Activated CD4-positive, CD25-positive, alpha-beta regulatory T cell treated with anti-CD3 and anti-CD28 coated beads, Interleukin-2, amount 50 U/mL, for 16 hours (primary cell): ENCODE measurements around the gene BAHCC1.

Experiments
- DNase-seq: peaks from one replicate; pipeline ENCODE4 v3.0.0-alpha.2; 2020; ENCODE audit warnings: low read depth, low spot score

The BAHCC1 gene

DNA sequence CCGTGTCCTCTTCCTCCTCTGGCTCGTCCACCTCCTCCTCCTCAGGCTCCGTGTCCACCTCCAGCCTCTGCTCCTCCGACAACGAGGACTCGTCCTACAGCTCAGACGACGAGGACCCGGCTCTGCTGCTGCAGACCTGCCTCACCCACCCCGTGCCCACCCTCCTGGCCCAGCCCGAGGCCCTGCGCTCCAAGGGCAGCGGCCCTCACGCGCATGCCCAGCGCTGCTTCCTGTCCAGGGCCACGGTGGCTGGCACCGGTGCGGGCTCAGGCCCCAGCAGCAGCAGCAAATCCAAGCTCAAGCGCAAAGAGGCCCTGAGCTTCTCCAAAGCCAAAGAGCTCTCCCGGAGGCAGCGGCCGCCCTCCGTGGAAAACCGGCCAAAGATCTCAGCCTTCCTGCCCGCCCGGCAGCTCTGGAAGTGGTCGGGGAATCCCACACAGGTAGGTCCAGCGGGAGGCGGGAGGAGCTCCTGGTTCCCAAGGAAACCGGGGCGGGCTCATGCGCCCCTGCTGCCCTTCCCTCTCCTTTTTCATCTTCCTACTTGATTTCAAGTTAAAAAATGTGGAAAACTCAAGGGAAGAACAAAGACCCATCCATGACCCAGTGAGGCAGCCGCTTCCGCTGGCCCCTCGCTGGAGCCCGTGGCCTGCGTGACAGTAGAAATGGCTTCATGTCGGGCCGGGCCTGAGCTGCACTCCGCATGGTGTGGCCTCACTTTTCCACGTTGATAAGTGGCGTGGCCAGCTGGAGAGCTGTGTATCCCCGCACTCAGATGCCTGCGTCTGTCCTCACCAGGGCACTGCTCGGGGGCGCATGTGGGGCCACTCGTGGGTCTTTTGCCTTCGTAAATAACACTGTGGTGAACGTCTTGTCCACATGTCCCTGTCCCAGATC is 66.6 kb downstream of the BAHCC1 start:
- no peak for DNase-seq

DNA sequence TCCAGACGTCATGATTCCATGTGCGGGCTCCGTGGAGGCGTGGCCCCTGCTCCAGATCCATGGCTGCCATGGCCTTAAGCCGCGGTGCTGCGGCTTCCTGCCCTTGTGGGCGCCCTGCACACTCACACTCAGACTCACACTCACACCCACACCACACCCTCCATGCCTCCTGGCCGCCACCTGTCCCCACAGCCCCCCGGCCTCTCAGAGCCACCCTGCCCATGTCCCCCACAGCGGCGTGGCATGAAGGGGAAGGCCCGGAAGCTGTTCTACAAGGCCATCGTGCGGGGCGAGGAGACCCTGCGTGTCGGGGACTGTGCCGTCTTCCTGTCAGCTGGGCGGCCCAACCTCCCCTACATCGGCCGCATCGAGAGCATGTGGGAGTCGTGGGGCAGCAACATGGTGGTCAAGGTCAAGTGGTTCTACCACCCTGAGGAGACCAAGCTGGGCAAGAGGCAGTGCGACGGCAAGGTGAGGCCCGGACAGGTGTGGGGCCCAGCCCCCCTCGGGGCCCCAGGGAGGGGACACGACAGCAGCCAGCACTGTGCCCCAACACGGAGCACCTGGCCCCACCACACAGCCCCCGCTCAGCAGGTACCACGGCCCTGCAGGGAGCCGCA is 67.4 kb downstream of the BAHCC1 start:
- no peak for DNase-seq

DNA sequence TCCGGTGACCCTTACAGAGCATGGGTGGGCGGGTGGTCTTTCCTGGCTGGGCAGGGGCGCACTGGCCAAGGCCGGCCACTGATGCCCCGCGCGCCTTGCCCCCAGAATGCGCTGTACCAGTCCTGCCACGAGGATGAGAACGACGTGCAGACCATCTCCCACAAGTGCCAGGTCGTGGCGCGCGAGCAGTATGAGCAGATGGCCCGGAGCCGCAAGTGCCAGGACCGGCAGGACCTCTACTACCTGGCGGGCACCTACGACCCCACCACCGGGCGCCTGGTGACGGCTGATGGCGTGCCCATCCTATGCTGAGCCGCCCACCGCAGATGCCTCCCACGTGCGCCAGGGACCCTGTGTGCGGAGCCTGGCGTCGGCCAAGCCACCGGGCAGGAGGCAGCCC is 68.2 kb downstream of the BAHCC1 start:
- DNase-seq = no peak

DNA sequence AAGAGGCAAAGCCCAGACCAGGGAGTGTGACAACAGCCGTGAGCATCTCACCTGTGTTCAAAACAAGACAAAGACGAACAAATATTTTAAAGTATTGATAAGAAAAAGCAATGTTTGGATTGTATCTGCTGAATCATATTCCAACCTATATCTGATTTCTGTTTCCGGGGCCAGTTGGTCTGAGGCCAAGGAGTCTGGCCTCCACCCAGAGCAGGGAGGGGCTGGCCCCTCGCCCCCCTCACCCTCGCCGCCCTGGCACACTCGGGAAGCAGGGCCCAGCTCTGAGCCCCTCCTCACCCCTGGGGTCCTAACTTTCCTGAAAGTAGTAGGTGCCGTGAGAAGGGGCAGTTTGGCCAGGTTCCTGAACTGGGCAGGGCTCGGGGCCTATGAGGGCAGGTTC is 69.3 kb downstream of the BAHCC1 start:
- no peak for DNase-seq

DNA sequence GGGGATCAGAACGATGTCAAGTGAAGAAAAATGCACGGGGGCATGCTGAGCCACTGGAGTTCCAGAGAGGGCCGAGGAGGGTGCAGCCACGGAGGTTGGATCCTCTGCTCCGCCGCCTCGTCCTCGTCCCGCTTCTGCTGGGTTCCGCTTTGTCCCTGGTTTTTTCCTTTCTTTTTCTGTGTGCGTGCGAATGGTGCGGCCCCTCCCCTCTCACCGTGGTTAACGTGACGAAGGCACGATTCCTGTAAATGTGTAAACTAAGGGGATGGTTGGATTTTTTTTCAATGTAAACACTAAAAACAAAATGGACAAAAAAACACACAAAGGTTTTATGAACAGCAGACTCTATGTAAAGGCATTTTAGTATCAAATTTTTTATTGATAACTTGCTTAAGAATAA is 70.7 kb downstream of the BAHCC1 start:
- no peak for DNase-seq

DNA sequence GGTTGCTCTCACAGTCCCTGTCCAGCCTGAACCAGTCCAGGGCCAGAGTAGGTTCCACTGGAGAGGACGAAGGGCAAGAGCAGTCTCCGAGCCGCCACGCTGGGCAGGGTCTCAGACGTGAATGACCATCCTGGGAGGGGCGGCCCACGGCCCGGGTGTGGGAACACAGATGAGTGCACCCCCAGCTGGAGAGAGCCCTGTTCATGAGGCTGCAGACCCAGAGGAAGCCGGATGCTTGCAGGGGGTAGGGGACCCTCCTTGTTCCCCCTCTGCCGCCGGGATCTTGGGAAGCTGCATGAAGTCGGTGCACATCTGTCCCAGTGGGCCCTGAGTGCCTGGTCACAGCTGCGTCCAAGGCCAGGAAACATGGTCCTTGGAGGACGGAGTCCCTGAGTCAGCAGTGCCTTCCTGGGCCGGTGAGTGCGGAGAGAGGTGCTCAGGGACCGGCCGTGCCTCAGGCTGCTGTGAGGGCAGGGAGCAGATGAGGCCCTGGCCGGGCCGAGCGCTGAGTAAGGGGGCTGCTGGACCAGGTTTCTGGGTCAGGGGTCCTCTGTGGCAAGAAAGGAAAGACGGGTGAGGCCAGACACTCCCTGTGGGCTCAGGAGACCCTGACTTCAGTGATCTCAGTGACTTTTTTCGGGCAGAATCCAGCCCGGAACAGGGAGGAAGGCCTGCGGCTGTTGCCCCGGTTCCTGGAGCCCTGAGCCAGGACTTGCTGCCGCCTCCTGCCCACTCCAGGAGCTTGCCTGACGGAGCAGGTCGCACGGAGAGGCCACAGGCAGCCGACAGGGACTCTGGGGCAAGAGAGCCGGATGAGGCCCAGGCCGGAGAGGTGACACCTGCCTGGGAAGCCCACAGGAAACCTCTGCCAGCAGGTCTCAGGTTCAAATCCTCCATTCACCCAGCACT is 71.6 kb downstream of the BAHCC1 start:
- no peak for DNase-seq

DNA sequence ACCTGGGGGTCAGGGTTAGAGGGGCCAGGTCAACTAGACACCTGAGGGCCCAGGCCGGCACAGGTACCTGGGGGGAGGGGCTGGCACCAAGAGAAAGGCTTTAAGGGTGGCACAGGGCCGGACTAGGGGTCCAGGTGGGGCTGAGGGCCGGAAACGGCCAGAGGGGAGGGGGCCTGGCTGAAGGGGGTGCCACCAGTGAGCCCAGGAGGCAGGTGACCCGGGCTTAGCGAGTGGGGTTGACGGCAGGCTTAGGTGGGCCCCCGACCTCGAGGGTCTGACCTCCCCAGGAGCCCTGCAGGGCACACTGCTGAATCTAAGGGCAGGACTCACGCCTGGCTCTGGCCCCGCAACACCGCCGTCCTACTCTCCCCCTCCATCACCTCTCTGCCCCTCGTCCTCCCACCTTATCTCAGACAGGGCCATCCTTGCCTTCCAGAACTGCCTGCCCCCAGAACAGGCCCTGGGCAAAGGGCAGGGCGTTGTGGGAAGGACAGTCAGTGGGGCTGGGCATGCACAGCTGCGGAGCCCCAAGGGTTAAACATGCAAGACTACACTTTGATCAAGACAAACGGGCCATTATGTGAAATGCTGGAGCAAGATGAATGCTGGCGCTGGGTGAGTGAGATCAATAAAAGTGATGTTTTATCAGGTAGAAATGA is 73.0 kb downstream of the BAHCC1 start:
- no peak for DNase-seq

DNA sequence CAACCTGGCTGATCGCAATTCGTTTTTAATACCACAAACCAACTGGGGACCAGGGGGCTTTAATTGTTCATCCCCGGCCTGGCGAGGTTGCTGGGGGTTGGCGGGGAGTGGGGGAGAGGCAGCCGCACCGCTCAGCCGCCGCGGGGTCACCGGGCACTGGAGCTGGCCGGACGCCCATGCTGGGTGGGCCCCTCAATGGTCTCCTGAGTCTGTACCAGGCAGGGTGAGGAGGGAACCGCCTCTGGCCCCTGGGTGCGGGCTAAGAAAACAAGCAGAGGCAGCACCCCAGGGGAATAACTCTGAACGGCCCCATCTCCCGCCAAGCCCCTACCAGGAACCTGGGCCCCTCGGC is 73.5 kb downstream of the BAHCC1 start:
- no peak for DNase-seq

DNA sequence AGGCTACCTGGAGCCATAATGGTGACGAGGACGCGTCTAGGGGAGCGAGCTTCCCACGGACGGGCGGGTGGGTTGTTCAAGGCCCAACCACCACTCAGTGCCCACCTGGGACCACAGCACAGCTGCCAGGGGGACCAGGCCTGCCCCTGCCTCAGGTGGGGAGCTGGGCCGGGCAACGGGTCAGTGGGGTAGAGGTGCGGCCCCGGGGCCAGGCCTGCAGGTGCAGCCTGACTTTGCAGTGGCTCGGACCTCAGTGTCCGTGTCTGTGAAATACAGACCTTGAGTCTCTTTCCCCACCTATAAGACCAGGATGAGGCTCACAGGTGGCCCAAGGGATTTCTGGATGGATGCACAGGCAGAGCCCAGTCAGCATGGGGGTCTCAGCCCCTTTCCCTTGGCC is 74.0 kb downstream of the BAHCC1 start:
- DNase-seq = no peak

DNA sequence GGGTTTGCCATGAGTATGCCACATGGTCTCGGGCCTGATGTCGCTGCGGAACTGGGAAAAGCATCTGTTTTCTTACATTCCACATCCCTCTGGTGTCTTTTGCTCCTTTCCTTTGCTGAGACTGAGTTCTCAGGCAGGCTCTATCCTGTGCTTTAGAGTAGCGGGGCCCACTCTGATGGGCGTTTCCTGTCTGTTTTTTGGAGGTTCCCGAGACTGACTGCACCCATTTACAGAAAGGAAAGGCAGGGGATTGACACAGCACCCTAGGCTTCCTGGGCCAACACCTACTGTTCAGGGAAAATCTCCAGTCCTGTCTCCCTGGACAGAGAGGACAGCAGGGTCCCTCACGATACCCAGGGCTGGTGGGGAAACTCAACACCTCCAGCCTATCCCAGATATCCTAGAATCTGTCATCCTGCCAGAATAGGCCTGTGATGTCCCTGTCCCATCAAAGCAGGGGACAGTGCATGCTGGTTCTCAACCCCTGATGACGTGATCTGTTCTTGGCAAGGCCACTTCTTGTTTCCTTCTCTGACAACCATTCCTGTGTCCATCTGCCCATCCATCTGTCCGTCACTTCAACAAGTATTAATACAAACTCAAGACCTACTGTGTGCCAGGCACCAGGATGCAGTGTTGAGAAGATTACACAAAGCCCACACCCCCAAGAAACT is 75.2 kb downstream of the BAHCC1 start:
- DNase-seq = no peak

DNA sequence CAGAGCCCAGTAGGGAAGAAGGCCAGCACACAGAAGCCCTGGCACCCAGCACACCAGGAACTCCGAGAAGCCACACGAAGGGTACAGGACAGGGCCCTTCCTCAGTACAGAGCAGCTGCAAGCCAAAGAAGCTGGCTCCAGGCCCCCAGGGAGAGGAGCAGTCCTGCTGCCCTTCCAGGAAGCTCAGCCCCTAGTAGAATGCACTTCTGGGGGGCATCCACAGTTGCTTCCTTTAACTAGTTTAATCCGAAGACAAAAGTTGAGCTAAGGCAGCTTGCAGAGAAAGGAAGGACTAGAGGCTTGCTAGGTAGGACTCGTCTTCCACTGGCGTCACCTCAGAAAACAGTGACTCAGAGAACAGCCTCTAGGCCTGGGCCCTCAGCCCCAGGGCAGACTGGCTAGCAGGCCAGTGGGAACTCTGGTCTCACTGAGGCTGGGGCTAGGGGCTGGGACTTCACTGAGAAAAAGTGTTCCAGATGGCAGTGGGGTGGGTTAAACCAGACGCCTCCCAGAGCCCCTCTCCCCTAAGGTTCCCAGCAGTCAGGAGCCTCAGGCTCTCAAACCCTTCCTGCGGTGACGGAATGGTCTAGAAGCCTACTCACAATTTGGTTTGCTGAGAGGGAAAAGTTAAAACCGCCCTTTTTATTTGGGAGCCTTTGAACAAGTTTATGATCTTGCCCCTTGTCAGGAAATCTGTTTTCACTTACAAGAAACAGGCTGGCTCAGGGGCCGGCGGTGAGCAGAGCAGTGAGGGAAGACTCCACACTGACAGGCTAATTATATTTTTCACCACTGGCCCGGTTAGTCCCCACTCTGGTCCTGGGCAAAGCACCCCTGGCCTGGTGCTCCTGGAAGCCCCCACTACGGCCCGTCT is 75.9 kb downstream of the BAHCC1 start:
- no peak for DNase-seq

DNA sequence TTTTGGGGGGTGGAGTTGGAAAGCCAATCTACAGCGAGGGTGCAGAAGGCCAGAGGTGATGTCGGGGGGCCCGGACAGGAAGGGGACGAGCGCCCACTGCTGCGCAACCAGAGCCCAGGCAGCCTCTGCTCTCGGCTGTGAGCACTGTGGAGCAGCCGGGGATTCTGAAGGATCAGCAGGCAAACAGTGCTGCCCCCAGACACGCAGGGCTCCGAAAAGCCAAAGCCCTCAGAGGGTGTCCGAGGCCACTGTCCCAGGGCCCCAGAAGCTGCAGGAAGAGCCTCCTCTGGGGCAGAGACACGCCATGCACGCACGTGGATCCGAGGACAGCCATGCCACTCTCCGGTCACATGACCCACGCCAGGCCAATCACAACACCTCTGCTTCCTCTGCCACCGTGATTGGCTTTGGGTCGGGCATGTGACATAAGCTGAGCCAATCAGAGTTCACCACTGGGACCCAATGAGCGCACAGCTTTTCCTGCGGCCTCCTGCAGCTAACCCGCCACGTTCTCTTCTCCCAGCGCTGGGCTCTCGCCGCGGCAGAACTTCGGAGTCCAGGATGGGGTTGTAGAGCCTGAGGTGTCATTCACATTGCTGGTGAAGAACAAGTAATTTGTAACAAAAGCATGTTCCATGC is 76.7 kb downstream of the BAHCC1 start:
- no peak for DNase-seq

DNA sequence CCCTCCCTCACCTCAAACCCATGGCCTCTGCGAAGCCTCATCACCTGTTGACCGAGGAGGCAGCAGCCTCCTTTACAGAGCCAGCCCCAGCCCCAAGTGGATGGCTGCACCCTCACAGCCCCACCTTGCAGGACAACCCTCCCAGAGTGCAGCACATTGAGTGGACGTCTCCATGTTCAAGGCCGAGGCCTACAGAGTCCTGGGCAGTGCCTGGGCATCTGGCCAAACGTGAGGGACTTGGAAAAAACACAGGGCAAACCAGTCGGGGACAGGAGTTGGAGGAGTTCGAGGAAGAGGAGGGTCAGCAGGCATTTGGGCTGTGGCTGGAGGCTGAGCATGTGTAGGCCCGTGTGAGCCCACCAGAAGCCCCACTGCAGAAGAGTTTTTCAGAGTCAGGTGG is 77.8 kb downstream of the BAHCC1 start:
- DNase-seq = no peak

DNA sequence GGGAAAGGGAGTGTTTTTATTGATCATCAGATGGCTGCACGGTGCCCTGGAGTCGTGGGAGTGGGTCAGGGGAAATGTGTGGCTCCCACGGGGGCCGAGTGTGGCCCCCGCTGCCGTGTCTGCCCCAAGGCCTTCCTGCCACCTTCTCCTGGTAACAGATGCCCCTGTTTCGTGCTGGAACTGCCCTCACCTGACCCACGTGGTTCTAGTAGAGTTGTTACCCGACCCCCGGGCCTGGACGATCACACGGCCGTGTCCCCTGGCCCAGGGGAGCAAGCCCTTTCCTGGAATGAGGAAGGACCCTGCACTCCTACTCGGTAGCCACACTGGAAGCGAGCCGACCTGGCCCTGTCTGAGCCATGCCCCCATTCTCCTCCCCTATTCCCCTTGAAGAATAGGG is 79.7 kb downstream of the BAHCC1 start:
- DNase-seq = no peak

DNA sequence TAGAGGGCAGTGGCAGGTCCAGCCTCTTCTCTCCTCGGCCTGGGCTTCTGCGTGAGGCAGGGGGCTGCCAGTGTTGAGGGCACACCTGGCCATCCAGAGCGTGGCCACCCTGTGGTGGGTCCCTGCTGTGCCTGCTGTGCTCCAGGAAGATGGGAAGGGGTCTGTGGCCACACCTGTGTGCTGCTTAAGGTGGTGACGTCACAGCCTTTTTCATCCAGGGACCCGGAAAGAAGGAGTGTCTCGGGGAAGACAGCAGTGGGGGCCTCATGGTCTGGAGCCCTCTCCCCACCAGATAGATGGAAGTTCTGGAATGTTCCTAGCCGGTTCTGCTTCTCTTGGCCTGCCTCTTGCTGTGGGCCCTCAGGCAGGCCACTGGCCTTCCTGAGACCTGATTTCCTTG is 80.8 kb downstream of the BAHCC1 start:
- no peak for DNase-seq

DNA sequence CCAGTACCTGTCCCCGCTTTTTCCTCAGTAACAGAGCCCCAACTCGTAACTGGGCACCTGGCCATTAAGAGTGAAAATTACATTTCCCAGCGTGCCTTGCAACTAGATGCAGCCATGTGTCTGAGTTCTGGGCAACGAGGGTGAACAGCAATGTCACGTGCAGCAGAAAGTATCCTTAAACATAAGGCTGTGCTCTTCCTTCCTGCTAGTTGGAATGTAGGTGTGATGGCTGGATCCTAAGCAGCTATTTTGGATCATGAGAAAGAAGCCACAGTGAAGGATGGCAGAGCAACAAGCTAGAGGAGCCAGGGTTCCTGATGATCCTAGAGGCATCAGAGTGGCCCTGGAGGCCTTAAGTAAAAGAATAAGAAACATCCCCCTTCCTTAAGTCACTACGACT is 81.4 kb downstream of the BAHCC1 start:
- DNase-seq = no peak

DNA sequence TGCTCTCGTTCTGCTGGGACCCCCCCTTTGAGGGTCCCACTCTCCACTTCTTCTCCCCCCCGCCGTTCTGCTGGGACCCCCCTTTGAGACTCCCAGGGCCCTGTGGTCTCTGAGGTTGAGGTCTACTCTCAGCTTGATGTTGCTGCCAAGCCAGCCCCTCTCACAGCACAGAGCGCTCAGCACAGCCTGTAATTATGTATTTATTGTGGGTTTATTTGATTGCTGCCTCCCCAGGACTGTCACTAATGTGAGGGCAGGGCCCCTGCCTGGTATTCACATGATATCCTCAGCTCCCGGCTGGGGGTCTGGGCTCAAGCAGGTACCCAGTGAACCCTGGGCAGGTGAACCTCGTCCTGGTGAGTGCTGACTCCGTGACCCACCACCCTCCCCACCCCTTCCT is 81.9 kb downstream of the BAHCC1 start:
- no peak for DNase-seq

DNA sequence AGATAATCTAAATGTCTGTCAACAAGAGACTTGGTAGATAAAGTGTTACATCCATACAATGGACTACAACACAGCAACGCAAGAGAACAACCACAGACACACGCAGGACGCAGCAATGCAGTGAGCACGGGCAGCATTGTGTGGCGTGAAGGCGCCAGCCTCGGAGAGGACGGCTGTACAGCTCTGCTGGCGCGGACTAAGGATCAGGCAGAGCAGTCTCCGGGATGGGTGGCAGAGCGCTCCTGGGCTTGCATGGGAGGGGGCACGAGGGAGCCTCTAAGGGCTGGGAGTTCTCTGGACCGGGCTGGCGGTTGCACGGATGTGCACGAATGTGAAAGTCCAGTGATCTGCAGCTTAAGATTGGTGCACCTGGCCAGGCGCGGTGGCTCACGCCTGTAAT is 82.9 kb downstream of the BAHCC1 start:
- DNase-seq = no peak

DNA sequence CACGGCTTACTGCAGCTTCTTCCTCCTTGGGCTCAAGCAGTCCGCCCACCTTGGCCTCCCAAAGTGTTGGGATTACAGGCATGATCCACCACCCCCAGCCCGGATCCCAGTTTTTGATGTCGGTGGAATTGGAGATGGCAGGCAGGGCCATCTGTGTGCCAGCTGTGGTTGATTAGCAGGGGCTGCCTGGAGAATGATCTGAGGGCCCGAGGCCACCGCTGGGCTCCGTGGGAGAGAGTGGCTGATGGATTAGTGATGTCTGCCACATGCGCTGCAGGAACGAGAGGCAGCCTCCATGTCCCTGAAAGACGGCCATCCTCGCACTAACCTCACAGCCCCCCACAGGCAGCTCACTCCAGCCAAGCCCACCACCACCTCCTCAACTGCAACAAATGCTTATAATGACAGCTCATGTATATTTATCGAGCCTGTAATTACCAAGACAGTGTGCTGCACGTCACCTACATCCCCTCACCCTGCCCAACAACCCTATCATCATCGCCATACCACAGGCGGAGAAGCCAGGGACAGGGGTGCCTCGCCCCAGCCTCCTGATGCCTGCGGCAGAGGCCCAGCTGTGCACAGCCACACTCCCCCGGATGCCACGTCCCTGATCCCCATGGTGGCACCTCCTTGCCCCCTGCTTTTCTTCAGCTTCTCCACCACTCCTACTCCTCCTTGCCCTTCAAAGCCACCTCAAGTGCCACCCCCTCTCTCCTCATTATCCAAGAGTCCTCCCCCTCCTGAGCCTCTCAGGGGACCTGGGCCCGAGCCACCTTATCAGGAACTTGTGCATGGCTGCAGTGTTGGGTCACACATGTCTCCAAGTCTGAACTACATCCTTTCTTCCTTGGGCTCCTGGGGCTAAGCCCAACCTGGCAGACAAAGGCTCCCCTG is 84.2 kb downstream of the BAHCC1 start:
- no peak for DNase-seq
